Pancreas (tissue), 10 donors: ENCODE measurements around the gene CYBB. TPM values are rescaled to one million over a fixed set of nuclear protein-coding genes. Genes with fewer than 3 reads are reported as not detected.

Experiments
- ATAC-seq, 4 donors: fragments of 200-7000 bp; cut with Tn5 transposase; one replicate each; pipeline versions ENCODE4 v1.8.0 to v1.9.1; 2020; ENCODE audit warnings: mild to moderate bottlenecking in 4 of 4, moderate library complexity in 4 of 4
- DNase-seq, 6 donors: peaks; one replicate each; pipeline ENCODE4 v3.0.0-alpha.2; 2020
- FAIRE-seq: peaks from 2 replicates; lab custom pipeline; 2012; peaks lifted over from hg19 to GRCh38; lab: Jason Lieb, UNC
- H3K27ac ChIP-seq, 4 donors: fragments of 200-600 bp; sonication (generic); 1 replicate in 3 of 4; 2 replicates in 1 of 4; pipeline versions ENCODE4 v1.5.0 to v1.8.0; 2020
- H3K27me3 ChIP-seq, 4 donors: fragments of 200-600 bp; one replicate each; pipeline ENCODE4 v1.8.0; 2021
- H3K36me3 ChIP-seq, 3 donors: fragments of 200-600 bp; sonication (generic) in 1 of 3; one replicate each; pipeline versions ENCODE4 v1.5.0 to v1.8.0; 2020 to 2021
- H3K4me1 ChIP-seq, 3 donors: fragments of 200-600 bp; one replicate each; pipeline ENCODE4 v1.8.0; 2021
- H3K4me3 ChIP-seq, 4 donors: fragments of 200-600 bp; sonication (generic) in 2 of 4; one replicate each; pipeline versions ENCODE4 v1.5.0 to v1.8.0; 2020 to 2021
- H3K9me3 ChIP-seq, 4 donors: fragments of 200-600 bp; one replicate each; pipeline ENCODE4 v1.8.0; 2021
- CTCF ChIP-seq, 4 donors: fragments of 200-600 bp; sonication (generic) in 3 of 4; IDR thresholded peaks; one replicate each; pipeline versions ENCODE4 v1.5.0 to v1.8.0; 2021; ENCODE audit warnings: antibody characterized with exemption in 4 of 4
- WGBS, 2 donors: extraction: QIAGEN DNeasy Blood & Tissue Kit; methylation state at CpG; one replicate each; pipeline ENCODE4 v1.1.7; 2013; 5-methylcytosine and 5-hydroxymethylcytosine counted together
- intact Hi-C, 3 donors: fragments of 100-400 bp; cut with DNase I; formaldehyde crosslinking; loops; one replicate each; pipeline versions ENCODE4 v1.11.1 to v1.14.2; 2022
- polyA plus RNA-seq, 2 donors: library from polyadenylated mRNA; stranded (reverse); fragments of 200-250 nt; gene quantifications; one replicate each; pipeline ENCODE4 v1.2.3, GENCODE V29; 2013
- total RNA-seq, 6 donors: library from RNA; stranded (reverse); fragmentation: NEBNext Ultra II Directional in 4 of 6; extraction: Animal tissue kit (Norgen Biotek cat#: 25700) in 4 of 6; gene quantifications; one replicate each; pipeline versions ENCODE4 v1.2.1 to v1.2.4, GENCODE V29; 2021 to 2023
- donor health status: healthy with polysubstance abuse.
- donor health status: DM: no; HTN: no; CAD: no; lungs with moderate emphysema.
- donor health status: DM: no; HTN: no; CAD: no.
- donor health status: control.
- donor health status: control.
- donor health status: Bipolar disorder and iron deficiency.
- donor health status: DM: yes; HTN: yes; CAD: no.
- donor health status: DM: no; HTN: no; CAD: no.
- donor health status: DM: no; HTN: no; CAD: no.
- donor health status: DM: yes; HTN: yes; CAD: no.

Gene CYBB
- total and polyA plus RNA-seq, 8 donors: 0.80 to 38.3 (median 2.9) TPM

GRCh38 chrX:37752281-37752680 lies 27.6 kb upstream of the CYBB start:
- no peak for ATAC-seq
- Histone ChIP-seq H3K36me3 (no peaks in the 10 kb centered on the region), H3K27ac (no peak overlapping the region), H3K27me3 (no peaks in the 10 kb centered on the region), H3K9me3 (no peaks in the 10 kb centered on the region), H3K4me1 (no peaks in the 10 kb centered on the region), H3K4me3 (no peak overlapping the region)
- TF ChIP-seq CTCF (IDR thresholded peaks at IDR 0.05): no peak
- FAIRE-seq: no peak
- intact Hi-C loops: no loop called here
- WGBS, 2 donors: 56 to 79% methylated on average over 2 of the region's 2 CpGs
- no peak for DNase-seq

- ATAC-seq: no peak
- Histone ChIP-seq H3K36me3 (no peaks in the 10 kb centered on the region), H3K9me3 (no peaks in the 10 kb centered on the region), H3K4me3 (no peak overlapping the region), H3K27ac (no peak overlapping the region), H3K4me1 (no peaks in the 10 kb centered on the region), H3K27me3 (no peaks in the 10 kb centered on the region)
- DNase-seq: no peak
- TF ChIP-seq CTCF (IDR thresholded peaks at IDR 0.05): no peak
- intact Hi-C loops: no loop called here
- no peak for FAIRE-seq
Measured at GRCh38 chrX:37752936-37753335, 26.9 kb upstream of the CYBB start.

- Histone ChIP-seq H3K9me3 (no peaks in the 10 kb centered on the region), H3K4me1 (no peaks in the 10 kb centered on the region), H3K4me3 (no peak overlapping the region), H3K27me3 (no peaks in the 10 kb centered on the region), H3K27ac (no peak overlapping the region), H3K36me3 (no peaks in the 10 kb centered on the region)
- no peak for TF ChIP-seq CTCF (IDR thresholded peaks at IDR 0.05)
- 62 to 88% methylated on average over 2 of the region's 2 CpGs for WGBS, 2 donors
- FAIRE-seq (no peak), DNase-seq (no peak), ATAC-seq (no peak)
- intact Hi-C loops: no loop called here
Measured at GRCh38 chrX:37753384-37753783, 26.5 kb upstream of the CYBB start.

- no peaks in the 10 kb centered on the region for H3K36me3 ChIP-seq
- ATAC-seq (no peak), DNase-seq (no peak), FAIRE-seq (no peak)
- no peak overlapping the region for H3K27ac ChIP-seq
- intact Hi-C loops: no loop called here
- H3K4me1 ChIP-seq: no peaks in the 10 kb centered on the region
- no peak for TF ChIP-seq CTCF (IDR thresholded peaks at IDR 0.05)
- H3K4me3 ChIP-seq: no peak overlapping the region
- no peaks in the 10 kb centered on the region for H3K9me3 ChIP-seq
- H3K27me3 ChIP-seq: no peaks in the 10 kb centered on the region
- WGBS, 2 donors: 75 to 96% methylated on average over 2 of the region's 2 CpGs
Measured at GRCh38 chrX:37754516-37754915, 25.3 kb upstream of the CYBB start.

GRCh38 chrX:37755025-37755424 lies 24.8 kb upstream of the CYBB start:
- Histone ChIP-seq H3K36me3 (no peaks in the 10 kb centered on the region), H3K9me3 (no peaks in the 10 kb centered on the region), H3K4me3 (no peak overlapping the region), H3K27me3 (no peaks in the 10 kb centered on the region), H3K4me1 (no peaks in the 10 kb centered on the region), H3K27ac (no peak overlapping the region)
- DNase-seq: no peak
- no peak for TF ChIP-seq CTCF (IDR thresholded peaks at IDR 0.05)
- intact Hi-C loops: no loop called here
- FAIRE-seq: no peak
- peak in 2 of 4 donors; percentile 43 to 58 for ATAC-seq
